NCI-H460 (cell line): ENCODE data around the gene WRAP53. TPM values are rescaled to one million over a fixed set of nuclear protein-coding genes. Genes with fewer than 3 reads are reported as not detected.

Experiments
- DNase-seq: peaks from one replicate; pipeline ENCODE4 v3.0.0-alpha.2; 2016; ENCODE audit warnings: low read depth; ENCODE audit errors: extremely low read depth
- total RNA-seq: library from RNA; depleted of rRNA; stranded (reverse); fragments of >200 nt; shearing (Covaris generic); gene quantifications from 2 replicates; pipeline ENCODE4 v1.2.3, GENCODE V29; 2014

WRAP53 gene
- total RNA-seq, 1 experiment from 2014 or later = 16.1 TPM

DNA sequence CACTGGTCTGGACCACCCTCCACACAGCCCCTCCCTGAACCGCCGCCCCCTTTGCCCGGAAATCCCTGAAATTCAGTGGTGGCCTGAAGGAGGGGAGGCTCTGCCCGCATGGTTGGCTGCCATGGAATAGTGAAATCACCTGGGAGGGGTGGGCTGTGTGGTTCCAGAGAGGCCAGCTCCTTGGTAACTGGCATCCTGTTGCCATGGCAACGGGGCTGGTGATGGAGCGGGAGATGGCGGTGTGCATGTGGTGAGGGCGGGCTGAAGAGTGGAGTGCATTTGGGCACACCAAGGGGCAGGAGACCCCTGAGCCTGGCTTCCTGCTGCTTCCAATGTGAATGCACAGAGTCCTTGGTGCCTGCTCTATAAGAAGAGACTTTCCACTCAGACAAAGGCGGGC is 19.2 kb downstream of the WRAP53 start:
- no peak for DNase-seq

DNA sequence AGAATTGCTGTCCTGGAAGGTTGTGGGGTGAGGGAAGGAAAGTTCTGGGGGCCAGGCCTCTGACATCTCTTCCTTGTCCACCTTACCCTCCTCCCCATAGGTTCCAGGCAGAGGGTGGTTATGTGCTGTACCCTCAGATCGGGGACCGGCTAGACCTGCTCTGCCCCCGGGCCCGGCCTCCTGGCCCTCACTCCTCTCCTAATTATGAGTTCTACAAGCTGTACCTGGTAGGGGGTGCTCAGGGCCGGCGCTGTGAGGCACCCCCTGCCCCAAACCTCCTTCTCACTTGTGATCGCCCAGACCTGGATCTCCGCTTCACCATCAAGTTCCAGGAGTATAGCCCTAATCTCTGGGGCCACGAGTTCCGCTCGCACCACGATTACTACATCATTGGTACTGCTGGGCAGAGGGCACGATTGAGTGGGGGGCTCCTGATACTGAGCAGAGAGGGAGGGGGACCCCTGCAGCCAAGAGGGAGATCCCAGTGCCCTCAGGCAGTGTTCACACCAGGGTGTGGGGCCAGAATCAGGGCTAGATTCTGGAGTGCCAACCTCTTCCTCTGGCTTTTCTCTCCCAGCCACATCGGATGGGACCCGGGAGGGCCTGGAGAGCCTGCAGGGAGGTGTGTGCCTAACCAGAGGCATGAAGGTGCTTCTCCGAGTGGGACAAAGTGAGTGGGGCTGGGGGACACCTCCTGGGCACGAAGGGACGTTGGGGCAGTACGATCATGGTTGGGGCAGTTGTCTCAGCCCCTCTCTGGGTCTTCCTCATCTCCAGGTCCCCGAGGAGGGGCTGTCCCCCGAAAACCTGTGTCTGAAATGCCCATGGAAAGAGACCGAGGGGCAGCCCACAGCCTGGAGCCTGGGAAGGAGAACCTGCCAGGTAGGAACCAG is 19.8 kb downstream of the WRAP53 start:
- no peak for DNase-seq

- no peak for DNase-seq
These were observed 20.8 kb downstream of the WRAP53 start for GRCh38 chr17:7709031-7709430.

DNA sequence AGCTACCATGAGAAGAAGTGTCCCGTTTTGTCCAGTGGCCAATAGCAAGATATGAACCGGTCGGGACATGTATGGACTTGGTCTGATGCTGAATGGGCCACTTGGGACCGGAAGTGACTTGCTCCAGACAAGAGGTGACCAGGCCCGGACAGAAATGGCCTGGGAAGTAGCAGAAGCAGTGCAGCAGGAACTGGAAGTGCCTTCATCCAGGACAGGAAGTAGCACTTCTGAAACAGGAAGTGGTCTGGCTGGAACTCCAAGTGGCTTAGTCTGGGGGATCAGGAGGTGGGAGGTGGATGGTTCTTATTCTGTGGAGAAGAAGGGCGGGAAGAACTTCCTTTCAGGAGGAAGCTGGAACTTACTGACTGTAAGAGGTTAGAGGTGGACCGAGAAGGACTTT is 22.0 kb downstream of the WRAP53 start:
- no peak for DNase-seq

- DNase-seq = no peak
These were observed 22.9 kb downstream of the WRAP53 start for GRCh38 chr17:7711051-7711755.

DNA sequence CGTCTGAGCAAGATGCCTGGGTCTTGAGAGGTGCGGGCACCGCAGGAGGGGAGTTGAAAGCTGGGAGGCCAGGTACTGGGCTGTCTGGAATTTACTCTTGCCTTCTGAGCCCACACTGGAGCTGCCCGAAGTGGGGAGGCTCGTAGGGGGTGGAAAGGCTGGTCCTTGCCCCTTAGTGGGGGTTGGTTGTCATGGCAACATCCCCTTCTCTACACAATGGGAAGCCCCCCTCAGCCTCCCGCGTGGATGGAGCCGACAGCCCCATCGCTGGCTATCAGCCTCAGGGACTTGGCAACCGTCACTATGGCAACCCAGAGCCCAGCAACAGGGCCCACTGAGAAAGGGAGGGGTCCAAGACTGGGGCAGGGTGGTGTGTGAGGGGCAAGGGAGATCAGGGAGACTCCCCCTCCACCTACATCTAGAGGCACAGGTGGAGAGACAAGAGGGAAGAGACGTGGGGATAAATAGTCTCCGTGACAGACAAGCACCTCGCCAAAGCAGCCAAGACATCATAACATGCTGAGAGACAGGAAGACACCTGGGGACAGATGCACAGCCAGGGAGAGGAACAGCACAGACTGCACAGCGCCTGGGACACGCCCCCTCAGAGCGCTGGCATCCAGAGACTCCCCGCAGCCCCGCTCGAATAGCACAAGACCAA is 24.0 kb downstream of the WRAP53 start:
- no peak for DNase-seq

DNA sequence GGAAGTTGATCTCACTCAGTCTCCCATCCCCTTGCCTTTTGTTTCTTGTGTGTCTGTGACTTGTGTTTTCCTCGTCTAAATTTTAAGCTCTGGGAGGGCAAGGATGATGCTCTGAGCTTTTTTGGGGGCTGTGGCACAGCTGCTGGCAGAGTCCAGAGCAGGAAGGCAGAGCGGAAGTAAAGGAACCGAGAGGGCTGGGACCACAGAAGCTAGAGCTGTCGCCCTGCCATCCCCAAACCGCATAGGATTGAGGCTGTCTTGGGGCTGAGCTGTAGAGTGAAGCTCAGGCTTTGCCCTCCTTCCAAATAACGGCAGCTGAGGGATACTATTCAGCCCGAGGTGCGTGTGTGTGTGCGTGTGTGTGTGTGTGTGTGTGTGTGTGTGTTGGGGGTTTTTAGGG is 25.5 kb downstream of the WRAP53 start:
- DNase-seq = no peak

- DNase-seq = no peak
These were observed 26.7 kb downstream of the WRAP53 start for GRCh38 chr17:7714721-7715594.

GRCh38 chr17:7715936-7716886 is 27.9 kb downstream of the WRAP53 start:
- DNase-seq = no peak

- peak; percentile 83 for DNase-seq
These were observed 28.9 kb downstream of the WRAP53 start, which contains the start of gene DNAH2 for GRCh38 chr17:7716901-7717755. DNAH2 (plus strand) TSS chr17:7717744; CDS start chr17:7719735, 1,991 bp downstream.

GRCh38 chr17:7717756-7718350 is 29.6 kb downstream of the WRAP53 start:
- DNase-seq = no peak

DNA sequence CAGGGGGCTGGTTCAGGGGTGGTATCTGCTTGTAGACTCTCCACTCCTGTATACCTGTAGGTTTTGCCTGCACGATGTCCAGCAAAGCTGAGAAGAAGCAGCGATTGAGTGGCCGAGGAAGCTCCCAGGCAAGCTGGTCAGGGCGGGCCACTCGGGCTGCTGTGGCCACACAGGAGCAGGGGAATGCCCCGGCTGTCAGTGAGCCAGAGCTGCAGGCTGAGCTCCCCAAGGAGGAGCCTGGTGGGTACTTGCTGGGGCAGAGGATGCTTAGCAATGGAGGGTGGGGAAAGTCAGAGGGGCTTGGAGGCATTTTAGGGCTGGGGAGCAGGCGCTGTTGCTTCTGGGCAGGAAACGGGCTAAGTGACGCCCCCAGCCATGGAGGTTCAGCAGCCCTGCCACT is 31.4 kb downstream of the WRAP53 start:
- DNase-seq = no peak

- DNase-seq = no peak
These were observed 31.8 kb downstream of the WRAP53 start for GRCh38 chr17:7720125-7720524.

DNA sequence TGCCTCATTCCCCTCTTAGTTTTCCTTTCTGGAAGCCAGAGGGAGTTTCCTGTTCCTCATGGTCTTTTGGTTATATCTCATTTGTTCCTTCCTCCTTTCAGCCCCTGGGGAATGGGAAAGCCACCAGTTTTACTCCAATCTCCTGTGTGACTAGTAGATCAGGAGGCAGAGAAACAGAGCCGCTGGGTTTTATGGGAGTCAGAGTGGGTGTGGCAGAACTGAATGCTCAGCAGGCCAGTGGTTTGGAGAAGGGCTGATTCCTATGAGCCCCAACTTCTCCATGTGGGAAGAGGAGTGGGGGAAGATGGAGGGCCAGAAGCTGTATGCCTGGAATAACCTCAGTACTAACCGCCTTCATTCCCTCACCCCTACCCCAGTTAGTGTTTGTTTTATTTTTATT is 33.3 kb downstream of the WRAP53 start:
- DNase-seq = no peak

- DNase-seq = no peak
These were observed 39.6 kb downstream of the WRAP53 start for GRCh38 chr17:7727886-7728285.

DNA sequence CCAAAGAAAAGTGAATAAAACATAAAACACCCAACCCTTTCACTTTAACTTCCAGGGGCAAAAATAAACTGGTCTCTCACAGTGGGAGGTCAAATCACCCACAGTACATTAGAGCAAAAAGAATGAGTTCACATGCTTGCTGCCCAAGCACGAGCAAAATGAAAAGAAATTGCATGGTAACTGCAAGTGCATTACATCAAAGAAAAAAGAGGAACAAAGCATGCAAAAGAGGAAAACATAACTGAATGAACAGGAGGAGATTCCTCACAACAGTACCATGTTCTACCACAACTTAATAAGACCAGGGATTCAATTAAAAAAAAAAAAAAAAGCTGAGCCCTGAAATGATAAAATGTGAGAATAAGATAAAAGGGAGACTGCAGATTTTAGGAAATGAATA is 41.5 kb downstream of the WRAP53 start:
- DNase-seq = no peak

- DNase-seq = no peak
These were observed 44.8 kb downstream of the WRAP53 start for GRCh38 chr17:7732981-7733539.

DNA sequence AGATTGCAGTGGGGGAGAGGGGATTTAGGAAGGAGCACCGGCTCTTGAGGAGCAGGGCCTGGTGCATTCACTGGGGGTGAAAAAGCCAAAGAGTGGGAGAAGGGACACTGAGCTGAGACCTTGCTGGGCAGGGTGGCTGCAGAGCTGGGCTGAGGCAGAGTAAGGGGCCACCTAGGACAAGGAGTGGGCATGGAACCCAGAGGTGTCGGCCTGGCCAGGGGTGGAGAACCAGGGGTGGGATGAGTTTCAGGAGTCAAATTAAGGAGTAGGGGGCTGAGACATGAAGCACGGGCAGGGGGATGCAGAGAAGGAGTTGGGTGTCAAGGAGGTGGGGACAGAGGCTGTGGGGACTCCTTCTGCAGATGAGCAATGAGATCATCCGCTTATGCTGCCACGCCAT is 49.3 kb downstream of the WRAP53 start:
- DNase-seq = no peak
